SK-N-SH (cell line): ENCODE measurements around the gene GOLT1A. TPM values are rescaled to one million over a fixed set of nuclear protein-coding genes. Genes with fewer than 3 reads are reported as not detected.

ENCODE experiments used
- CTCF ChIA-PET: fragments of 300-600, 350-600 bp; formaldehyde crosslinking; extraction: SDS; loops from one replicate; lab custom pipeline; 2021; lab: Yijun Ruan, JAX
- POLR2A ChIA-PET: fragments of 350-600 bp; sonication (Branson Sonifier 250); formaldehyde crosslinking; extraction: SDS; loops from one replicate; lab custom pipeline; 2020; ENCODE audit warnings: antibody characterized with exemption, inconsistent platforms; lab: Yijun Ruan, JAX
- DNase-seq: peaks from one replicate; pipeline ENCODE4 v3.0.0; 2012
- H2AFZ ChIP-seq: fragments of 200-600 bp; sonication (generic); 2 replicates; pipeline ENCODE4 v1.8.1; 2016; ENCODE audit warnings: antibody characterized with exemption, mild to moderate bottlenecking, low read depth
- H3F3A ChIP-seq: fragments of 200-600 bp; sonication (generic); replicated peaks from 2 replicates; pipeline ENCODE3; 2016; ENCODE audit warnings: antibody characterized with exemption, mild to moderate bottlenecking; ENCODE audit not compliant: insufficient read depth
- H3K27ac ChIP-seq, 2 experiments: fragments of 200-500 bp in 1 of 2; fragments of 200-600 bp in 1 of 2; sonication (Bioruptor generic) in 1 of 2; sonication (generic), shearing (Covaris generic) in 1 of 2; 2 replicates each; pipeline versions ENCODE4 v1.5.1 to v1.6.1; 2014 to 2016; ENCODE audit warnings: low read depth in 2 of 2, inconsistent platforms in 1 of 2, low read length in 1 of 2, mild to moderate bottlenecking in 1 of 2, mixed read lengths in 1 of 2
- H3K27me3 ChIP-seq: fragments of 200-600 bp; sonication (generic), shearing (Covaris generic); 2 replicates; pipeline ENCODE4 v1.6.1; 2016; ENCODE audit warnings: mixed run types; ENCODE audit not compliant: insufficient read depth
- H3K36me3 ChIP-seq, 2 experiments: fragments of 200-500 bp in 1 of 2; fragments of 200-600 bp in 1 of 2; sonication (Bioruptor generic) in 1 of 2; sonication (generic) in 1 of 2; replicated peaks in 1 of 2; 2 replicates each; pipeline versions ENCODE3 to v1.5.1; 2014 to 2016; ENCODE audit warnings: low read length in 1 of 2, mild to moderate bottlenecking in 1 of 2; ENCODE audit not compliant: insufficient read depth in 2 of 2, control insufficient read depth in 1 of 2
- H3K4me1 ChIP-seq, 2 experiments: fragments of 200-500 bp in 1 of 2; fragments of 200-600 bp in 1 of 2; sonication (Bioruptor generic) in 1 of 2; sonication (generic), shearing (Covaris generic) in 1 of 2; 2 replicates each; pipeline versions ENCODE4 v1.5.1 to v1.6.1; 2014 to 2016; ENCODE audit warnings: low read depth in 1 of 2, low read length in 1 of 2, mixed run types in 1 of 2; ENCODE audit not compliant: insufficient read depth in 2 of 2, control insufficient read depth in 1 of 2
- H3K4me2 ChIP-seq: fragments of 200-600 bp; sonication (generic), shearing (Covaris generic); 2 replicates; pipeline ENCODE4 v1.6.1; 2017; ENCODE audit warnings: mixed run types
- H3K4me3 ChIP-seq, 2 experiments: fragments of 200-500 bp in 1 of 2; fragments of 200-600 bp in 1 of 2; sonication (Bioruptor generic) in 1 of 2; sonication (generic), shearing (Covaris generic) in 1 of 2; 2 replicates each; pipeline versions ENCODE4 v1.5.1 to v1.8.1; 2014 to 2016; ENCODE audit warnings: low read depth in 2 of 2, inconsistent platforms in 1 of 2, low read length in 1 of 2, mild to moderate bottlenecking in 1 of 2, mixed read lengths in 1 of 2, moderate library complexity in 1 of 2
- H3K79me2 ChIP-seq: fragments of 200-600 bp; sonication (generic); 2 replicates; pipeline ENCODE4 v1.8.1; 2017; ENCODE audit warnings: mild to moderate bottlenecking; ENCODE audit not compliant: insufficient read depth
- H3K9ac ChIP-seq: fragments of 200-600 bp; sonication (generic); 2 replicates; pipeline ENCODE4 v1.6.1; 2017; ENCODE audit warnings: mixed run types
- H3K9me2 ChIP-seq: fragments of 200-600 bp; sonication (generic); 2 replicates; pipeline ENCODE4 v1.6.1; 2017; ENCODE audit warnings: mixed run types
- H3K9me3 ChIP-seq: fragments of 200-600 bp; sonication (generic); 2 replicates; pipeline ENCODE4 v1.6.1; 2017; ENCODE audit warnings: mixed run types, mild to moderate bottlenecking, moderate library complexity
- H4K20me1 ChIP-seq: fragments of 200-600 bp; sonication (generic); 2 replicates; pipeline ENCODE4 v1.6.1; 2017; ENCODE audit warnings: mild to moderate bottlenecking, mixed run types; ENCODE audit not compliant: insufficient read depth
- ELF1 ChIP-seq: IDR thresholded peaks from 2 replicates; pipeline ENCODE4 v1.4.0; 2012
- EP300 ChIP-seq, 2 experiments: IDR thresholded peaks; 2 replicates each; pipeline versions ENCODE4 v1.4.0 to v1.6.1; 2012; ENCODE audit warnings: borderline replicate concordance in 1 of 2, low read depth in 1 of 2, low read length in 1 of 2
- EZH2phosphoT487 ChIP-seq: fragments of 200-600 bp; sonication (generic); IDR thresholded peaks from 2 replicates; pipeline ENCODE4 v1.6.1; 2017; ENCODE audit warnings: low read depth, mixed run types, mild to moderate bottlenecking, antibody characterized with exemption, moderate library complexity, borderline replicate concordance
- GABPA ChIP-seq: IDR thresholded peaks from 2 replicates; pipeline ENCODE4 v1.4.0; 2012; ENCODE audit warnings: low read depth, mild to moderate bottlenecking
- MAX ChIP-seq: IDR thresholded peaks from 2 replicates; pipeline ENCODE4 v1.4.0; 2012; ENCODE audit warnings: low read depth
- MEF2A ChIP-seq: IDR thresholded peaks from 2 replicates; pipeline ENCODE4 v1.4.0; 2012; ENCODE audit warnings: low read depth, borderline replicate concordance
- NFIC ChIP-seq: IDR thresholded peaks from 2 replicates; pipeline ENCODE4 v1.4.0; 2012; ENCODE audit warnings: borderline replicate concordance
- PBX3 ChIP-seq: IDR thresholded peaks from 2 replicates; pipeline ENCODE4; 2012
- POLR2AphosphoS5 ChIP-seq: IDR thresholded peaks from 2 replicates; pipeline ENCODE4 v1.6.1; 2012; ENCODE audit warnings: low read depth, low read length
- RCOR1 ChIP-seq: fragments of 150-350 bp; IDR thresholded peaks from 2 replicates; pipeline ENCODE4 v1.6.1; 2017; ENCODE audit warnings: antibody characterized with exemption, low read length
- RFX5 ChIP-seq: IDR thresholded peaks from 2 replicates; pipeline ENCODE4 v1.6.1; 2012; ENCODE audit warnings: mild to moderate bottlenecking, improper control_type of control experiment, low read length
- SMC3 ChIP-seq: IDR thresholded peaks from 2 replicates; pipeline ENCODE4 v1.6.1; 2012; ENCODE audit warnings: low read depth, low read length, improper control_type of control experiment
- TAF1 ChIP-seq: IDR thresholded peaks from 2 replicates; pipeline ENCODE4 v1.6.1; 2012; ENCODE audit warnings: low read depth, mild to moderate bottlenecking, low read length, moderate library complexity, borderline replicate concordance
- TCF12 ChIP-seq: IDR thresholded peaks from 2 replicates; pipeline ENCODE4 v1.4.0; 2012
- TEAD4 ChIP-seq: IDR thresholded peaks from 2 replicates; pipeline ENCODE4 v1.4.0; 2012; ENCODE audit warnings: mild to moderate bottlenecking, borderline replicate concordance; ENCODE audit not compliant: insufficient read depth
- YY1 ChIP-seq: IDR thresholded peaks from 2 replicates; pipeline ENCODE4 v1.4.0; 2012; ENCODE audit warnings: low read depth, mild to moderate bottlenecking
- WGBS: methylation state at CpG from one replicate; pipeline ENCODE4 v1.1.6; 2017; ENCODE audit warnings: low lambda C conversion rate; 5-methylcytosine and 5-hydroxymethylcytosine counted together
- polyA plus RNA-seq, 3 experiments: library from polyadenylated mRNA; depleted of rRNA; stranded (reverse); fragments of >200 nt; gene quantifications; 2 replicates each; pipeline ENCODE4 v1.2.3, GENCODE V29; 2012
- TF ChIP-seq, protein P1 (sequence below): fragments of 150-350 bp; IDR thresholded peaks from 2 replicates; pipeline ENCODE4 v1.6.1; 2016; ENCODE audit warnings: mild to moderate bottlenecking, low read depth, low read length
- TF ChIP-seq, protein P2 (sequence below): IDR thresholded peaks from 2 replicates; pipeline ENCODE4 v1.6.1; 2012; ENCODE audit warnings: mild to moderate bottlenecking, low read depth, low read length, moderate library complexity

GOLT1A gene
- polyA plus RNA-seq, 1 of the 3 experiments (the other 2 are of a cell fraction), result not detected

DNA sequence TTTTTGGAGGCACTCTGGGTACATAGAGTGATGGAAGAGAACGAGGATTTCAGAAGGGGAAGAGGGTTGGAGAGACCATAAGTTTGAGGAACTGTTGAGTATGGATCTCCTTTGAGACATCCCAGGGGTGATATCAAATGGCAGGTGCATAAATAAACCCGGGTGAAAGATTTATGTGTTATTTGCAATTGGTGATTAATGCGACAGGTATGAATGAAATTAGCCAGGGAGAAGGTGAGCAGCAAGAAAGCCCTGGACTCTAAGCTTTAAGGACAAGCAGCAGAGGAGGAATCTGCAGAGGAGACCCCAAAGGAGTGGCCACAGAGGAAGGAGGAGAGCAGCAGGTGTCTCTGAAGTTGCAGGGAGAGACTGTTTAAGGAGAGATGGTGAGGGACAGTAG is 38.8 kb downstream of the GOLT1A start:
- Histone ChIP-seq H3K4me3 (no peak overlapping the region), H3K27ac (no peak overlapping the region), H3K4me1 (0 out of 4 replicates have a peak, but pooled peaks cover 0 to 3% of the 10 kb centered on the region in 2 experiments), H3K27me3 (no peaks in the 10 kb centered on the region; the same call in 1 of the 2 replicates), H3K9ac (no peak overlapping the region), H3K4me2 (no peak overlapping the region), H2AFZ (no peak overlapping the region), H3K9me3 (no peaks in the 10 kb centered on the region), H3K36me3 (no peaks in the 10 kb centered on the region), H3K9me2 (no peaks in the 10 kb centered on the region), H3K79me2 (no peaks in the 10 kb centered on the region), H4K20me1 (no peaks in the 10 kb centered on the region), H3F3A (no peaks in the 10 kb centered on the region)
- no peak for DNase-seq
- TF ChIP-seq ELF1 (no peak), GABPA (no peak), MAX (no peak), NFIC (no peak), TEAD4 (no peak), SMC3 (no peak), YY1 (no peak), POLR2AphosphoS5 (no peak), TCF12 (no peak), MEF2A (no peak), EP300 (IDR thresholded peaks at IDR 0.05; ENCODE audit: borderline replicate concordance in 1 of 2, low read depth in 1 of 2, low read length in 1 of 2) (no peak), PBX3 (no peak), RCOR1 (no peak), EZH2phosphoT487 (no peak), RFX5 (no peak), TAF1 (no peak)
- TF ChIP-seq, protein P1, sequence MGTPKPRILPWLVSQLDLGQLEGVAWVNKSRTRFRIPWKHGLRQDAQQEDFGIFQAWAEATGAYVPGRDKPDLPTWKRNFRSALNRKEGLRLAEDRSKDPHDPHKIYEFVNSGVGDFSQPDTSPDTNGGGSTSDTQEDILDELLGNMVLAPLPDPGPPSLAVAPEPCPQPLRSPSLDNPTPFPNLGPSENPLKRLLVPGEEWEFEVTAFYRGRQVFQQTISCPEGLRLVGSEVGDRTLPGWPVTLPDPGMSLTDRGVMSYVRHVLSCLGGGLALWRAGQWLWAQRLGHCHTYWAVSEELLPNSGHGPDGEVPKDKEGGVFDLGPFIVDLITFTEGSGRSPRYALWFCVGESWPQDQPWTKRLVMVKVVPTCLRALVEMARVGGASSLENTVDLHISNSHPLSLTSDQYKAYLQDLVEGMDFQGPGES, result no peak
- TF ChIP-seq, protein P2, sequence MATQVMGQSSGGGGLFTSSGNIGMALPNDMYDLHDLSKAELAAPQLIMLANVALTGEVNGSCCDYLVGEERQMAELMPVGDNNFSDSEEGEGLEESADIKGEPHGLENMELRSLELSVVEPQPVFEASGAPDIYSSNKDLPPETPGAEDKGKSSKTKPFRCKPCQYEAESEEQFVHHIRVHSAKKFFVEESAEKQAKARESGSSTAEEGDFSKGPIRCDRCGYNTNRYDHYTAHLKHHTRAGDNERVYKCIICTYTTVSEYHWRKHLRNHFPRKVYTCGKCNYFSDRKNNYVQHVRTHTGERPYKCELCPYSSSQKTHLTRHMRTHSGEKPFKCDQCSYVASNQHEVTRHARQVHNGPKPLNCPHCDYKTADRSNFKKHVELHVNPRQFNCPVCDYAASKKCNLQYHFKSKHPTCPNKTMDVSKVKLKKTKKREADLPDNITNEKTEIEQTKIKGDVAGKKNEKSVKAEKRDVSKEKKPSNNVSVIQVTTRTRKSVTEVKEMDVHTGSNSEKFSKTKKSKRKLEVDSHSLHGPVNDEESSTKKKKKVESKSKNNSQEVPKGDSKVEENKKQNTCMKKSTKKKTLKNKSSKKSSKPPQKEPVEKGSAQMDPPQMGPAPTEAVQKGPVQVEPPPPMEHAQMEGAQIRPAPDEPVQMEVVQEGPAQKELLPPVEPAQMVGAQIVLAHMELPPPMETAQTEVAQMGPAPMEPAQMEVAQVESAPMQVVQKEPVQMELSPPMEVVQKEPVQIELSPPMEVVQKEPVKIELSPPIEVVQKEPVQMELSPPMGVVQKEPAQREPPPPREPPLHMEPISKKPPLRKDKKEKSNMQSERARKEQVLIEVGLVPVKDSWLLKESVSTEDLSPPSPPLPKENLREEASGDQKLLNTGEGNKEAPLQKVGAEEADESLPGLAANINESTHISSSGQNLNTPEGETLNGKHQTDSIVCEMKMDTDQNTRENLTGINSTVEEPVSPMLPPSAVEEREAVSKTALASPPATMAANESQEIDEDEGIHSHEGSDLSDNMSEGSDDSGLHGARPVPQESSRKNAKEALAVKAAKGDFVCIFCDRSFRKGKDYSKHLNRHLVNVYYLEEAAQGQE, result no peak
- POLR2A ChIA-PET, result no interaction called here
- WGBS, result 54% methylated on average over 3 of the region's 3 CpGs
- CTCF ChIA-PET, result interaction anchor here (0.8 to 20.5 kb wide), 5 partner anchors 12 to 187 kb away, joined by 3 to 302 read pairs (median 26); partner anchors contain the start of gene PLEKHA6
